Lower leg skin (tissue), 3 donors: ENCODE data around the gene AHCYL1.

ENCODE experiments used
- CTCF ChIP-seq, 3 donors: fragments of 450-650 bp; IDR thresholded peaks; one replicate each; pipeline ENCODE4 v1.5.1; 2016; ENCODE audit warnings: antibody characterized with exemption in 3 of 3, mild to moderate bottlenecking in 3 of 3, moderate library complexity in 2 of 3
- POLR2A ChIP-seq, 2 donors: fragments of 450-650 bp; IDR thresholded peaks; one replicate each; pipeline ENCODE4 v1.6.1; 2016 to 2017; ENCODE audit warnings: antibody characterized with exemption in 2 of 2, mild to moderate bottlenecking in 1 of 2, moderate library complexity in 1 of 2

- TF ChIP-seq CTCF (IDR thresholded peaks at IDR 0.05) (no peak), POLR2A (IDR thresholded peaks at IDR 0.05) (no peak)
These were observed 6.7 kb upstream of the AHCYL1 start for GRCh38 chr1:109977657-109978378.
